Stimulated activated naive CD4-positive, alpha-beta T cell (primary cell): ENCODE results near the gene HMSD.
A peak's percentile ranks its signal among the peaks of the same experiment; 100 is the strongest.

Experiments
- DNase-seq, 6 experiments: peaks; one replicate each; lab custom pipeline; 2025; lab: John Stamatoyannopoulos, UW

The HMSD gene

DNA sequence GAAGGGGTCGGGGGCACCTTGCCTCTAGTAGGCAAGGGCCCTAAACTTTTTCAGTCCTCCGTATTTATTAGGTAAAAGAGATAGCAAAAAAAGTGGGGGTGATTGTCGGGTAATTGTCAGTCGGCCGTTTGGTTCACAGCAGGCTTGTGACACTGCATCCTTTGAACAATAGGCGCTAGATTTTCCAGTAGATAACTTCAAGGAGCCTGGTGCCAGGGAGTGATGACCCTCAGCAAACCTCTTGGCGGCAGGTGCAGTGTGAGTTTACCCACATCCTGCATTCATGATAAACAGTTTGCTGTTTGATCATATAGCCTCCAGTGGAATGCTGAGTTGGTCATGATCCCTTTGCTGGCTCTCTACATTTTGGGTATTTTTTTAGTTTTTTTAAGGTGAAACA, 43.6 kb downstream of the HMSD start:
- no peak for DNase-seq

GRCh38 chr18:63994783-63995399, 45.8 kb downstream of the HMSD start:
- DNase-seq: peak in 4 of 6 experiments; percentile 2 to 23 (median 10)

DNA sequence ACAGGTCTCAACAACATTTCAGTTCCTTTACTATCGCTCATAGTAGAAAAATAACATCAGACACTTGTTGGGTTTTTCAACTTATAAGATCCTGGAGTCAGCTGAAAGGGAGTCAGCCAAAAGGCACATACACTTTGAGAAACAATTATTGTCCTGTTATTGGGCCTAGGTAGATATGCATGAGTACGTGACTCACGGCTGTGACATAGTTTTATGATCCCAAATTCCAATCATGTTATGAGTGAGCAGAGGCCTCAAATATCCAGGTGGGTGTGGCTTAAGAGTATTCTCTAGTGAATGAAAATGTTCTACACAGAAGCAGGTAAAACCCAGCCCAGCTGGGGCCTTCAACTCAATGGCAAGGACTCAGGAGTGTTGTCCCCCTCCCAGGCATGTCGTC, 47.9 kb downstream of the HMSD start:
- DNase-seq: no peak

GRCh38 chr18:63997606-63998005, 48.5 kb downstream of the HMSD start:
- no peak for DNase-seq

- no peak for DNase-seq
These were observed 50.8 kb downstream of the HMSD start for GRCh38 chr18:63999871-64000270.

DNA sequence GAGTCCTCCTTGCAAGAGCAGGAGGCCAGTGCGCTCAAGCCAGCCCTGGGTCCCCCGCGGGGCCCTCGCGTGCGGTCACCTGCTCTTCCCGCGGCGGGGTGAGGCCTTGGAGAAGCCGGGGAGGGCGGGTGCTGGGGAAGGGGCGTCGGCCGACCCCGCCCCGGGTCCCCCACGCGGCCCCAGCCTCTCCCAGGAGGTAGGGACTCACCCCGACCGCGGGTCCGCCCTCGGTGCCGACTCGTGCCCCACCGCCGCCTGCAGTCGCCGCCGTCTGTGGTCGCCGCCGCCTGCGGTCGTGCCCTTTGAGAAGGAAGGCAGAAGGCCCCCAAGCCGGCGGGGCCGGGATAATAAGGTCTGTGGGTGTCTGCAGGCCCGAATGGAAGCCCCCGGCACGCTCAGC, 53.5 kb downstream of the HMSD start:
- DNase-seq: no peak

GRCh38 chr18:64009305-64009704, 60.2 kb downstream of the HMSD start:
- DNase-seq: no peak
